K562 treated with DMSO at 1 percent for 24 hours (cell line): ENCODE results near the gene CLMP. TPM values are rescaled to one million over a fixed set of nuclear protein-coding genes. Genes with fewer than 3 reads are reported as not detected.

Experiments used
- total RNA-seq: library from RNA; unstranded; fragments of 300-600 nt; gene quantifications from 2 replicates; pipeline ENCODE4 v1.2.3, GENCODE V29; 2022; ENCODE audit warnings: low read depth; ENCODE audit not compliant: insufficient read depth

Gene CLMP, protein sequence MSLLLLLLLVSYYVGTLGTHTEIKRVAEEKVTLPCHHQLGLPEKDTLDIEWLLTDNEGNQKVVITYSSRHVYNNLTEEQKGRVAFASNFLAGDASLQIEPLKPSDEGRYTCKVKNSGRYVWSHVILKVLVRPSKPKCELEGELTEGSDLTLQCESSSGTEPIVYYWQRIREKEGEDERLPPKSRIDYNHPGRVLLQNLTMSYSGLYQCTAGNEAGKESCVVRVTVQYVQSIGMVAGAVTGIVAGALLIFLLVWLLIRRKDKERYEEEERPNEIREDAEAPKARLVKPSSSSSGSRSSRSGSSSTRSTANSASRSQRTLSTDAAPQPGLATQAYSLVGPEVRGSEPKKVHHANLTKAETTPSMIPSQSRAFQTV
- not detected in 2 replicates for total RNA-seq

DNA sequence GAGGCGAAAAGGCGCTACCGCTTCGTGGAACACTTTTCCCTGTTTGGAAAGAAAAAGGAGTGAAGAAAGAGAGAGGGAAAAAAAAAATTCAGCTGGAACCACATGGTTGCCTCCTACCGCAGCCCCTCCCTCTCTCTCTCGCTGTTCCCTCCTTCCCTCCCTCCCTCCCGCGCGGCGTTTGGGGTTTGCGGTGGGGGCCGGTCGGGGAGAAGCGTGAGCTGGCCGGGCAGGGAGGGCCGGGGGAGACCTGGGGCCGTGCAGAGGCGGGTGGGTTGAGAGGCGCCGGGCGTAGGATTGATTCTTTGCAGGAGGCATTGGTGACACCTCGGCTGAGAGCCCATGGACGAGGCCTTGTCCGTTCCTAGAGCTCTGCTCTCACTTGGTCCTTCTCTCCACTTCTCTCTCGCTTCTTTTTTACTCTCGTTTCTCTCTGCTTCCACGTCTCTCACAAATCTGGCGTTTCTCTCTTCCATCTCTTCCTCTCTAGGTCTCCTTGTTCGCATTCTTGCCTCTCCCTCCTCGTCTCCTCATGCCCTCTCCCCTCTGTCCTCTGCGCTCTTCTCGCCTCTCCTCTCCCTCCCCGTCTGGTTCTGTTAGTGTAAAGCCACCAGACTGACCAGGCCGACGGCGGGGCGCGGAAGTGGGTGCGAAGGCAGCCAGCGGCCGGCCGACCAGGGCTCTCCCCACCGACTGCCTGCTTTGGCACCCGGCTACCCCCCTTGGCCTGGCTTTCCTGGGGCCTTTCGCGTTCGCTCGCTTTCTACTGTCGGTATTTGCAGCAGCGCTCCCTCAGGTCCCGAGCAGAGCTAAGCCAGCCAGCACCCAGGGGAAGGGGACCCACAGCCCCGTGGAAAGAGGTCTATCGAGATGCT is at the start of gene CLMP:
Gene CLMP, minus strand, starts transcription at position 61 of the 872 bp plus-strand sequence. CDS start 308 bp downstream, outside the sequence.

DNA sequence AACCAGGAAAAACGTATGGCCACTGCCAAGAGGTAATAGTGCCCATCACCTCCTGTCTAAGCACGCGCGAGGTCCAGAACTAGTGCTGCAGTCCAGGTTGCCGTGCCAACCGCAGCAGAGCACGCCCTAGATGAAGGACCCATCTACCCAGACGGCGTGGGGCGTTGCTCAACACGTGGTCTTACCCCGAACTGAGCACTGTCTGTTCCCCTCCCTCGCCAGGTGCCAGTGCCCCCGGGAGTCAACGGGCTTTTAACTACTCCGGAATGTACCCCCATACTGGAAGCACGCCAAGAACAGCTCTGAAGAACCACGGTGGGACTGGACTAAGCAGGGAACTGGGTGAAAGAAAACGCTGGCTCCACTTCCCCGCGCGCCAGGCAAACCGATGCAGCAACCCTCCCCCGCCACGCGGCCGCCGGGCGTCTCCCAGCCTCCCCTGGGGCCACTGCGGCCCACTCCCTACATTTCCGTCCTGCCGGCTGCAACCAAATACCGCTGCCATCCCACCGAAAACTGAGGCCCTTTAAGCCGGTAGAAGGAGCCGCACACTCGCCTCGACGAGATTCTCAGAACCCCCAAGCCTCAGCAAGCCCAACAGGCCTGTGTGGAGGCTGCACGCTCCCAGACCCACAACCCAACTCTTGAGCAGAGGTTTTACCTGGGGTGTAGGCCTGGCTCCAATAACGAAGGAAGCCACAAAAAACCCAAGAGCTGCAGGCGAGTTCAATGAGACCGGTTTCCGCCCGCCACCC is 133.5 kb downstream of the CLMP start, which contains the start of gene HSPA8:
Gene HSPA8, minus strand, starts transcription at position 734 of the 755 bp plus-strand sequence. CDS start 812 bp downstream, outside the sequence.

Other genes with a start within 250 kb of the CLMP start
- not detected in 2 replicates for gene BSX, start 213.4 kb downstream of the CLMP start, total RNA-seq
- 951 and 978 TPM in 2 replicates for gene HSPA8, start 133.1 kb downstream of the CLMP start, total RNA-seq
- 0.78 and 0.98 TPM in 2 replicates for gene GRAMD1B, start 235.0 kb upstream of the CLMP start, total RNA-seq